ENCODE data around the gene TEX53.

- no peak for TF ChIP-seq POLR2A (IDR thresholded peaks at IDR 0.05; ENCODE audit: low read depth, low read length)
- no peak for TF ChIP-seq PAX5 (IDR thresholded peaks at IDR 0.05; ENCODE audit: insufficient read depth, low read length, severe bottlenecking)
- TF ChIP-seq SPI1 (IDR thresholded peaks at IDR 0.05; ENCODE audit: low read depth, low read length), result no peak
- TF ChIP-seq TAF1 (IDR thresholded peaks at IDR 0.05; ENCODE audit: low read depth, low read length), result no peak
Measured at GRCh38 chr9:114681594-114682332, 24.2 kb upstream of the TEX53 start, which contains the start of gene TEX48.

Data from GM12891 (cell line).